MM.1S (cell line): ENCODE results near the gene ZNF81.

Experiments
- CTCF ChIP-seq: fragments of 300-600 bp; sonication (generic); IDR thresholded peaks from 2 replicates; pipeline ENCODE4 v1.5.1; 2016; ENCODE audit warnings: antibody characterized with exemption, low read length, mixed read lengths
- EZH2 ChIP-seq: fragments of 300-600 bp; sonication (generic); optimal IDR thresholded peaks from 2 replicates; pipeline ENCODE3; 2017; ENCODE audit warnings: low read depth, mild to moderate bottlenecking, antibody characterized with exemption, low read length, mixed read lengths
- EZH2phosphoT487 ChIP-seq: fragments of 300-600 bp; sonication (generic); IDR thresholded peaks from 2 replicates; pipeline ENCODE4 v1.6.1; 2018; ENCODE audit warnings: antibody characterized with exemption, low read length

- TF ChIP-seq CTCF (no peak), EZH2 (no peak), EZH2phosphoT487 (no peak)
These were observed 18.8 kb upstream of the ZNF81 start for GRCh38 chrX:47817897-47818296.
